Measurements from ENCODE around the gene TBC1D4.
"Not testable (repeated sequence)": the region's sequence is repeated elsewhere in the genome, so short reads cannot be mapped to it uniquely, and the experiment has no call there.

The TBC1D4 gene

GRCh38 chr13:75318138-75318833, 163.7 kb downstream of the TBC1D4 start:
- no peak for DNase-seq

GRCh38 chr13:75316427-75316826, 165.5 kb downstream of the TBC1D4 start:
- no peak for DNase-seq

GRCh38 chr13:75312884-75313520, 169.0 kb downstream of the TBC1D4 start:
- no peak for DNase-seq

- no peak for DNase-seq
These were observed 171.9 kb downstream of the TBC1D4 start for GRCh38 chr13:75309981-75310580.

GRCh38 chr13:75308222-75308621, 173.7 kb downstream of the TBC1D4 start:
- no peak for DNase-seq

- no peak for DNase-seq
These were observed 174.5 kb downstream of the TBC1D4 start for GRCh38 chr13:75307370-75307949.

GRCh38 chr13:75306967-75307366, 175.0 kb downstream of the TBC1D4 start:
- not testable (repeated sequence) for DNase-seq

GRCh38 chr13:75305059-75305458, 176.9 kb downstream of the TBC1D4 start:
- peak; percentile 93 for DNase-seq

GRCh38 chr13:75303263-75303662, 178.7 kb downstream of the TBC1D4 start:
- no peak for DNase-seq

GRCh38 chr13:75302071-75302698, 179.8 kb downstream of the TBC1D4 start:
- no peak for DNase-seq

- no peak for DNase-seq
These were observed 181.8 kb downstream of the TBC1D4 start for GRCh38 chr13:75299913-75300862.

GRCh38 chr13:75299246-75299645, 182.7 kb downstream of the TBC1D4 start:
- no peak for DNase-seq

- DNase-seq: peak; percentile 14
These were observed 185.3 kb downstream of the TBC1D4 start for GRCh38 chr13:75296641-75297040.

GRCh38 chr13:75295201-75295600, 186.8 kb downstream of the TBC1D4 start:
- no peak for DNase-seq

GRCh38 chr13:75294110-75294509, 187.9 kb downstream of the TBC1D4 start:
- DNase-seq: no peak

- no peak for DNase-seq
These were observed 196.7 kb downstream of the TBC1D4 start for GRCh38 chr13:75285310-75285709.

- DNase-seq: no peak
These were observed 202.1 kb downstream of the TBC1D4 start for GRCh38 chr13:75279834-75280369.

- DNase-seq: not testable (repeated sequence)
These were observed 208.3 kb downstream of the TBC1D4 start for GRCh38 chr13:75273695-75274094.

- no peak for DNase-seq
These were observed 210.1 kb downstream of the TBC1D4 start for GRCh38 chr13:75271846-75272245.

GRCh38 chr13:75268481-75268880, 213.5 kb downstream of the TBC1D4 start:
- DNase-seq: not testable (repeated sequence)

GRCh38 chr13:75264611-75265010, 217.4 kb downstream of the TBC1D4 start:
- DNase-seq: no peak

Measured in hematopoietic multipotent progenitor cell treated with erythropoietin and hydrocortisone succinate and interleukin-3 and kit ligand, for 8 days (in vitro differentiated cells).